ENCODE data around the gene ATR.

Gene ATR

GRCh38 chr3:142507241-142507640 lies 71.3 kb downstream of the ATR start:
- no peak for DNase-seq

GRCh38 chr3:142502187-142502985 lies 76.1 kb downstream of the ATR start:
- no peak for DNase-seq

- DNase-seq = no peak
These were observed 77.3 kb downstream of the ATR start for GRCh38 chr3:142501004-142501926.

- DNase-seq = no peak
These were observed 78.3 kb downstream of the ATR start for GRCh38 chr3:142500211-142500610.

- DNase-seq = no peak
These were observed 79.9 kb downstream of the ATR start for GRCh38 chr3:142498397-142499180.

GRCh38 chr3:142497729-142498128 lies 80.8 kb downstream of the ATR start:
- no peak for DNase-seq

- no peak for DNase-seq
These were observed 83.4 kb downstream of the ATR start for GRCh38 chr3:142495103-142495502.

- no peak for DNase-seq
These were observed 86.3 kb downstream of the ATR start for GRCh38 chr3:142492184-142492583.

GRCh38 chr3:142489572-142490323 lies 88.8 kb downstream of the ATR start:
- DNase-seq = no peak

- no peak for DNase-seq
These were observed 93.6 kb downstream of the ATR start for GRCh38 chr3:142484912-142485435.

GRCh38 chr3:142481196-142481595 lies 97.3 kb downstream of the ATR start:
- DNase-seq = no peak

- DNase-seq = no peak
These were observed 107.7 kb downstream of the ATR start for GRCh38 chr3:142470826-142471225.

- no peak for DNase-seq
These were observed 110.1 kb downstream of the ATR start for GRCh38 chr3:142468456-142468855.

- no peak for DNase-seq
These were observed 110.8 kb downstream of the ATR start for GRCh38 chr3:142467768-142468167.

GRCh38 chr3:142460689-142461088 lies 117.8 kb downstream of the ATR start:
- no peak for DNase-seq

- DNase-seq = no peak
These were observed 118.6 kb downstream of the ATR start for GRCh38 chr3:142459929-142460328.

GRCh38 chr3:142459096-142459495 lies 119.4 kb downstream of the ATR start:
- DNase-seq = no peak

GRCh38 chr3:142450881-142451280 lies 127.7 kb downstream of the ATR start:
- no peak for DNase-seq

- DNase-seq = no peak
These were observed 128.3 kb downstream of the ATR start for GRCh38 chr3:142450189-142450588.

- peak; percentile 90 for DNase-seq
These were observed 130.4 kb downstream of the ATR start, which contains the start of gene XRN1 for GRCh38 chr3:142447852-142448823. XRN1 (minus strand) TSS chr3:142448037; CDS start chr3:142447944, 93 bp downstream.

All from NCI-H1092 (cell line).